HepG2 (cell line): ENCODE data around the gene RIPOR3. TPM values are rescaled to one million over a fixed set of nuclear protein-coding genes. Genes with fewer than 3 reads are reported as not detected.

Source experiments
- CENPBD1 ChIP-seq: sonication (generic); formaldehyde crosslinking; IDR thresholded peaks from 2 replicates; pipeline ENCODE4 v1.8.0; 2022; ENCODE audit warnings: missing genetic modification reagents, low read depth, mild to moderate bottlenecking, borderline replicate concordance
- HNF1A ChIP-seq, 2 experiments: sonication (generic) in 1 of 2; formaldehyde crosslinking in 1 of 2; IDR thresholded peaks; 2 replicates each; pipeline versions ENCODE4 v1.4.0 to v1.6.1; 2016 to 2020; ENCODE audit warnings: borderline replicate concordance in 1 of 2, low read depth in 1 of 2, mild to moderate bottlenecking in 1 of 2, missing genetic modification reagents in 1 of 2
- IKZF1 ChIP-seq: fragments of 450-650 bp; IDR thresholded peaks from 2 replicates; pipeline ENCODE4 v1.7.1; 2016
- JARID2 ChIP-seq: sonication (generic); formaldehyde crosslinking; IDR thresholded peaks from 2 replicates; pipeline ENCODE4 v1.8.1; 2023; ENCODE audit warnings: missing genetic modification reagents, inconsistent platforms; ENCODE audit not compliant: insufficient replicate concordance
- KDM2A ChIP-seq: sonication (generic); formaldehyde crosslinking; IDR thresholded peaks from 2 replicates; pipeline ENCODE4 v1.4.0; 2020; ENCODE audit warnings: low read depth, missing genetic modification reagents, borderline replicate concordance
- KDM3A ChIP-seq: IDR thresholded peaks from 2 replicates; pipeline ENCODE4 v1.6.1; 2018; ENCODE audit warnings: low read depth, missing compliant biosample characterization
- MLX ChIP-seq: IDR thresholded peaks from 2 replicates; pipeline ENCODE4 v1.6.1; 2016
- NFIB ChIP-seq: sonication (generic); formaldehyde crosslinking; IDR thresholded peaks from 2 replicates; pipeline ENCODE4 v1.9.0; 2021; ENCODE audit warnings: missing genetic modification reagents, mild to moderate bottlenecking, borderline replicate concordance
- SPEN ChIP-seq: sonication (generic); formaldehyde crosslinking; IDR thresholded peaks from 2 replicates; pipeline ENCODE4 v1.5.1; 2020; ENCODE audit warnings: low read depth, mild to moderate bottlenecking, missing genetic modification reagents
- TFAP4 ChIP-seq: sonication (generic); IDR thresholded peaks from 2 replicates; pipeline ENCODE4 v1.6.1; 2016; ENCODE audit warnings: low read depth, borderline replicate concordance
- TMF1 ChIP-seq: sonication (generic); formaldehyde crosslinking; IDR thresholded peaks from 2 replicates; pipeline ENCODE4 v1.8.1; 2022; ENCODE audit warnings: low read depth, missing genetic modification reagents
- ZNF280B ChIP-seq: sonication (generic); formaldehyde crosslinking; IDR thresholded peaks from 2 replicates; pipeline ENCODE4 v1.5.0; 2020; ENCODE audit warnings: missing genetic modification reagents, mild to moderate bottlenecking, borderline replicate concordance
- ZNF343 ChIP-seq: sonication (generic); formaldehyde crosslinking; IDR thresholded peaks from 2 replicates; pipeline ENCODE4 v1.4.0; 2020; ENCODE audit warnings: mild to moderate bottlenecking, missing genetic modification reagents
- ZNF616 ChIP-seq: sonication (generic); formaldehyde crosslinking; IDR thresholded peaks from 2 replicates; pipeline ENCODE4 v1.5.0; 2020; ENCODE audit warnings: low read depth, mild to moderate bottlenecking, missing genetic modification reagents
- polyA plus RNA-seq, 8 experiments: library from polyadenylated mRNA; depleted of rRNA in 3 of 8; stranded (reverse) in 7 of 8; unstranded in 1 of 8; fragments of >200 nt; fragmentation: Illumina TruSeq in 4 of 8; extraction: Trizol in 4 of 8; gene quantifications; 2 replicates each; pipeline versions ENCODE4 v1.2.1 to v1.2.3, GENCODE V29; 2011 to 2016; ENCODE audit warnings: low read depth in 4 of 8, missing spikeins in 1 of 8, mixed read lengths in 1 of 8; ENCODE audit not compliant: insufficient read depth in 1 of 8
- total RNA-seq, 5 experiments: library from RNA; depleted of rRNA; stranded (reverse); fragments of >200 nt; fragmentation: Illumina TruSeq; extraction: Trizol; gene quantifications; 2 replicates each; pipeline ENCODE4 v1.2.3, GENCODE V29; 2016; ENCODE audit warnings: low read depth in 1 of 5

The RIPOR3 gene
- total and polyA plus RNA-seq, 2 of the 13 experiments (the other 11 are each of a cell fraction or from before 2014, with no cell fraction given), result 0.18 TPM; not detected in 1

- TF ChIP-seq MLX, result peak; percentile 92
- TF ChIP-seq SPEN (CRISPR knock-in tag), result peak; percentile 71; the same call in 1 of the 2 replicates
- TF ChIP-seq TMF1 (CRISPR knock-in tag), result no peak
- TF ChIP-seq KDM3A (CRISPR knock-in tag), result no peak
- TF ChIP-seq JARID2 (CRISPR knock-in tag), result no peak
- TF ChIP-seq HNF1A (IDR thresholded peaks at IDR 0.05; ENCODE audit: low read depth), result peak; percentile 15; the same call in 1 of the 2 replicates
- TF ChIP-seq HNF1A (CRISPR knock-in tag; IDR thresholded peaks at IDR 0.05; ENCODE audit: borderline replicate concordance), result peak; percentile 77; the same call in 1 of the 2 replicates
- TF ChIP-seq ZNF280B (CRISPR knock-in tag), result no peak
- peak; percentile 68; the same call in 1 of the 2 replicates for TF ChIP-seq KDM2A (CRISPR knock-in tag)
- TF ChIP-seq TFAP4, result peak; percentile 75; the same call in 1 of the 2 replicates
- TF ChIP-seq ZNF343 (CRISPR knock-in tag), result peak; percentile 64; the same call in 1 of the 2 replicates
- TF ChIP-seq CENPBD1 (CRISPR knock-in tag), result no peak
- TF ChIP-seq IKZF1, result no peak
- TF ChIP-seq ZNF616 (CRISPR knock-in tag), result no peak
- no peak for TF ChIP-seq NFIB (CRISPR knock-in tag)
These were observed 15.5 kb downstream of the RIPOR3 start (continued) for GRCh38 chr20:50675671-50676376.
